Activated naive CD8-positive, alpha-beta T cell (primary cell): ENCODE measurements around the gene ARHGEF4.

Experiments
- H3K27ac Mint-ChIP-seq: one replicate; pipeline ENCODE4 v1.8.0; 2021; ENCODE audit warnings: mixed read lengths
- H3K27me3 Mint-ChIP-seq: one replicate; pipeline ENCODE4 v1.8.0; 2021; ENCODE audit warnings: mixed read lengths
- H3K36me3 Mint-ChIP-seq: one replicate; pipeline ENCODE4 v1.8.0; 2021; ENCODE audit warnings: mixed read lengths
- H3K4me1 Mint-ChIP-seq: one replicate; pipeline ENCODE4 v1.8.0; 2021; ENCODE audit warnings: low read depth, mixed read lengths
- H3K4me3 Mint-ChIP-seq: one replicate; pipeline ENCODE4 v1.8.0; 2021; ENCODE audit warnings: mild to moderate bottlenecking, mixed read lengths
- H3K9me3 Mint-ChIP-seq: one replicate; pipeline ENCODE4 v1.8.0; 2021; ENCODE audit warnings: low read depth, mixed read lengths

The ARHGEF4 gene, protein sequence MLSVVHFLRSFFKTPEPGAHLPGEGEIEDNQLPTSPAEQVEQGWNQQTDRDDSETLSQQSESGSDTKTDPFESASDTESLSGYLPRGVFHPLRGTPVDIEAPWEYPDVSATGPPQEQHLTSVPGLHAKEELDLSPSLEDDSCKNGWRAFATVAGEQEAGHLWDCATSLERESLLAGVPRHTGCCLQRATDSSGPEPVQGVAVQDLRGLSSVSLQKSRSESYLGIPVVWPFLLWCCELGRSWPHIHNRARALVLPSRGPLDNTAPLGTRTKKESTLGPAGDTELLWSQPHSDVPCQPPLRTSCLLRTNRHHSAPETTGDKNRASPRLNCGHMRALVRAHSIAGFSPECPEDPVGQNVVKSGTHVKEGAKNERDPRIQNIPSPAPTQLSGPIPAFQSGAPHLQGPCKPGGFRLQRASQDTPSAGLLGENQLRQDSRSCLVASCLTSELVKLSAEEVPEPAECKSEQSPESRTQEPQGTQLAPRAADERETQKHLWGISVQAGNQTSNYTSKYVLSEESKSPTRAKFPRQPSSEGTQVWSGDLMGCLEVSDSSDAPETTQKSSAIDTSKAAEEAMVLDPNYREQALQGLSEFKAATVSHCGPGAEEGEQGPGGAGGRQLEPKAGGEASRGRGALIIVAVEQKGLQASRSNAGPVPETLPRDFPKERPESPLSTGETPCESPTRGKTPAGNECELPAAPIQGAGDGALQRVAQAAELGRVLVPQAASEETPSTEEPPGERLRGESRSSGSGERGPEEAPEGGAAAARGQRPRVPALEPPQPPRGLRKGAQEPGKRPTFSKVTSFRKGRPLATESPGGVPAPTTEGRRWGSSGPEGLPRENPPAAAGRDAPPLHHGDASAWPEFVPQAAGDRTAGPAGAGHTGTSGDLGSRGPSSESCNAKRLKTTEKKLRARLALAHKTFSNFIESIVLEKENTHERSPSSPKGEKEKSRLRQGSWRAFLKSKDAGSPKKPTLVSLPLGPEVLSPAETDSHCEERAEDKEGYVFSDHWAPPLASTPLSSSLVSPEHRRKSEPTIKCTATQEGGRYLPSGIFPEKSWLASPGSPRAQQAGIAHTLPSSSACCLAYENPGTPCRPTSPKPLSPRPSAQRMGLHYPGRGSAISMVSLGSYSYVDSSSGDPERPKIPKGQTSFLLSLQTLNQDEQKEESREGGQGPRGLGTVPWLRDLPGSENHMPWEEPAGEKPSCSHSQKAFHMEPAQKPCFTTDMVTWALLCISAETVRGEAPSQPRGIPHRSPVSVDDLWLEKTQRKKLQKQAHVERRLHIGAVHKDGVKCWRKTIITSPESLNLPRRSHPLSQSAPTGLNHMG (N-terminal part only)

GRCh38 chr2:130836501-130837174 is at the start of gene ARHGEF4:
Gene ARHGEF4, plus strand, starts transcription at chr2:130836914. Its CDS starts 40 bp downstream, at chr2:130836954.
- no peak within 1 kb of the TSS for H3K27ac Mint-ChIP-seq
- peaks cover 2% of the 10 kb centered on the region for H3K4me1 Mint-ChIP-seq
- H3K4me3 Mint-ChIP-seq: no peak within 1 kb of the TSS
- no peaks in the 10 kb centered on the region for H3K36me3 Mint-ChIP-seq
- no peaks in the 10 kb centered on the region for H3K9me3 Mint-ChIP-seq
- H3K27me3 Mint-ChIP-seq: peaks cover 9% of the 10 kb centered on the region

- Mint-ChIP-seq H3K27ac (no peak overlapping the region), H3K9me3 (no peaks in the 10 kb centered on the region), H3K27me3 (peaks cover 2% of the 10 kb centered on the region), H3K36me3 (no peaks in the 10 kb centered on the region), H3K4me1 (no peaks in the 10 kb centered on the region), H3K4me3 (no peak overlapping the region)
Observed at GRCh38 chr2:130787841-130788240, 48.9 kb upstream of the ARHGEF4 start.

DNA sequence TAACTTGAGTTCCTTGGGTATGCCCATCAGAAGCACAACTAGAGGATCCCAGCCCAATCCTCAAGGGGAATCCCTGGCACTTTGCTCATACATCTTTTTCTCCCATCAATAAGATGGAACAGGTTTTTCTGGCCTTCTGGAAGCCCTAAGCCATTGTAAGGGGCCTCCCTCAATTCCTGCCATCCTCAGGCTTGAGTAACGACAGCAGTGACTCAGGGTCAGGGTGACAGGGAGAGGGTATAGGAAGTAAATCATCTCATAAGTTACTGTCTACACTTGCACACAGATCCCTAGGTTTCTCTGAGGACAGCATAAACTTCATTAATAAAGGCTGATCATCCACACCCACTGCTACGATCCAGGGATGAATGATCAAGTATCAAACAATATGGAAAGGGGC is 46.4 kb upstream of the ARHGEF4 start:
- Mint-ChIP-seq H3K27me3 (peaks cover 8% of the 10 kb centered on the region), H3K9me3 (no peaks in the 10 kb centered on the region), H3K36me3 (no peaks in the 10 kb centered on the region), H3K4me1 (no peaks in the 10 kb centered on the region), H3K4me3 (no peak overlapping the region), H3K27ac (no peak overlapping the region)

DNA sequence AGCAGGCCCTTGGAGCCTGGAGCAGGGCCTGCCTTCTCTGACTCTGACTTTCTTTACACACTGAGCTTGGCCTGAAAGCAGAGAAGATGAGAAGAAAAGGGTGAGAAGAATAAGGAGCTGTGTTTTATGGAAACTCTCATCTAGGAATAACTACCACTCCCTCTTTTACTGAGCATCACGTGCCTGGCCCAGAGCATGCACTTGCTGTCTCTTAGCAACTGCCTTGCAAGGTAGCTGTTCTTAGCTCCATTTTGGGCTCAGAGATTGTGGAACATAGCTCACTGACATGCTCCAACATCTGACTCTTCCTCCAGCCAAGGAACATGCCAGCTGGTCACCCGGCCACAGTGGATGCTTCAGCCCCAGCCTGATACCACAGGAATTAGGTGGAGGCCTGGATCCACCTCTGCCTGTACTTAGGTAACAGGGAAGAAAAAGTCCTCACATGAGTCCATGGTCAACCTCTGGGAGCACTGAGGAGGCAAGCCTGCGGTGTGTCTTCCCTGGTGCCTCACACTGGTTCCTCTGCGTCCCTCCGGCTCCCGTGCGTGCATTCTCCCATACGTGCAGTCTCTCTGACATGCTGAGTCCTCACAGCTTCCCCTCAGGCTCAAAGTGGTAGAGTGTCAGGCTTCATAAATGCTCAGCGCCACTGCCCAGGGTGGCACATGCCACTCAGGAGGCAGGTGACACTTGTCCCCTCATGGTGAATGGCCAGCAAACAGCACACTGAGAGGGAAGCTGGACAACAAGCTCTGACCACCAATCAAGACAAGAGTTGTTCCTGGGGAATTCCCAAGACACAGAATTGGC is 45.7 kb upstream of the ARHGEF4 start:
- H3K9me3 Mint-ChIP-seq: no peaks in the 10 kb centered on the region
- H3K27ac Mint-ChIP-seq: no peak overlapping the region
- peaks cover 8% of the 10 kb centered on the region for H3K27me3 Mint-ChIP-seq
- no peaks in the 10 kb centered on the region for H3K4me1 Mint-ChIP-seq
- no peak overlapping the region for H3K4me3 Mint-ChIP-seq
- H3K36me3 Mint-ChIP-seq: no peaks in the 10 kb centered on the region

- no peak overlapping the region for H3K27ac Mint-ChIP-seq
- no peaks in the 10 kb centered on the region for H3K4me1 Mint-ChIP-seq
- no peaks in the 10 kb centered on the region for H3K9me3 Mint-ChIP-seq
- peaks cover 8% of the 10 kb centered on the region for H3K27me3 Mint-ChIP-seq
- H3K36me3 Mint-ChIP-seq: no peaks in the 10 kb centered on the region
- no peak overlapping the region for H3K4me3 Mint-ChIP-seq
Observed at GRCh38 chr2:130791617-130791939, 45.1 kb upstream of the ARHGEF4 start.

DNA sequence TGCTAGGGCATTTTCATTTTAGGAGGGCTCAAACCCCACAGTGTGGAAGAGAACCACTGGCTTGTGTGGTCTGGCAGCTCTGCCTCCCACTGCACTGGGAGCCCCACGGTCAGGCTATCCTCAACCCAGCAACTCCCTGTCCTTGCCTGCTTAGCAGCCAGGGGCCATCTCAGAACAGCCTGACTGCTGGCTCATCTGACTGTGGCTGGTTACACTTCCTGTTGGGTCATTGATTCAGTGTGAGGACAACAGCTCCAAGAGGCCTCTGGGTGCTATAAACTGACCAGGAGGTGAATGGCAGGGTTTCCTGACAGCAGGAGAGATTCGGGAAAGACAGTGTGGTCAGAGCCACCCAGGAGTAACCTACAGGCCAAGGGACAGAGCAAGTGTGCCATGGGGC is 41.3 kb upstream of the ARHGEF4 start:
- Mint-ChIP-seq H3K27me3 (peaks cover 5% of the 10 kb centered on the region), H3K9me3 (no peaks in the 10 kb centered on the region), H3K36me3 (no peaks in the 10 kb centered on the region), H3K4me3 (no peak overlapping the region), H3K27ac (no peak overlapping the region), H3K4me1 (peaks cover 3% of the 10 kb centered on the region)

GRCh38 chr2:130796290-130796689 is 40.4 kb upstream of the ARHGEF4 start:
- H3K4me1 Mint-ChIP-seq: peaks cover 3% of the 10 kb centered on the region
- no peak overlapping the region for H3K4me3 Mint-ChIP-seq
- peaks cover 5% of the 10 kb centered on the region for H3K27me3 Mint-ChIP-seq
- H3K9me3 Mint-ChIP-seq: no peaks in the 10 kb centered on the region
- no peaks in the 10 kb centered on the region for H3K36me3 Mint-ChIP-seq
- no peak overlapping the region for H3K27ac Mint-ChIP-seq

DNA sequence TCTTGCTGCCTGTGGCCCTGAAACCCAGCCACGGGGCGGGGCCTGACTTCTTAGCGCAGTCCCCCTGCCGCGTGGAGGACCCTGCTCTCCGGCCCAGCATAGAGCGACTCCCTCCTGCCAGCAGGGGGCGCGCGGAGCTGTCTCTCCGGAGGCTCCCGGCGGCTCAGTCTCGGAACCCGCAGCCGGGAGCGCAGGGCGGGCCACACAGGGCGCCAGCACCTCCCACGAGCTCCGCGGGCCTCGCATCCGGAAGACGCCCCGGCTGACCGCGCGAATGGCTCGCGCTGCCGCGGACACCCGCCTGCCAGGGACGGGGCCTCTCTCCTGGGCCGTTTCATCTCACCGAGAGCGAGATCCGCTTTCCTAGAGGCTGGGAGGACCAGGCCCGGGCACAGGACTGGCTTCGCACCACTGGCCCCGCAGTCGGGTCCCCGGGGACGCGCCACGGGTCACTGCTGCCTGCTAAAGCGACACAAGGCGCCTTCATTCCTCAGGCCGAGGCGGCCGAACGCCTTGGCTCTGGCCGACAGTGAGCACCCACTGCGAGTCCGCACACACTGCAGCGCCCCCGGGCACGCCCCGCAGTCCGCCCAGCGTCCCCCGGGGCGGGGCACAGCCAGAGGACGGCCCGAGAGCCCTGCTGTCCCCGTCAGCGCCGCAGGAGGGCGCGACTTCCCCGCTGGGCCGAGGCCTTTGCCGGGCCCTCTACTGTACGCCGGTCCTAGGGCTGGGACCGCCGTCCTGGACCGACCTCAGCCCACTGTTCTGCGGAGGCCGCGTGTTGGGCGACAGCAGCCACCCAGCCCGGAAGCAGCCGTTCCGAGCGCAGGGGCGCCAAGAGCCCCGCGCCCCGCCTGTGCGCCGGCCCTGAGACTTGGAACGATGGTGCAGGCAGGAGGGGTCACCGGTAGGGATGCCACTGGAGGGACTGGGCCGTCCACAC is 39.0 kb upstream of the ARHGEF4 start:
- Mint-ChIP-seq H3K4me3 (peak overlapping the region; percentile 65), H3K36me3 (no peaks in the 10 kb centered on the region), H3K9me3 (no peaks in the 10 kb centered on the region), H3K4me1 (peaks cover 3% of the 10 kb centered on the region), H3K27ac (no peak overlapping the region), H3K27me3 (peaks cover 5% of the 10 kb centered on the region)

- no peaks in the 10 kb centered on the region for H3K27me3 Mint-ChIP-seq
- no peak overlapping the region for H3K27ac Mint-ChIP-seq
- peak overlapping the region; percentile 65 for H3K4me3 Mint-ChIP-seq
- no peaks in the 10 kb centered on the region for H3K36me3 Mint-ChIP-seq
- H3K9me3 Mint-ChIP-seq: no peaks in the 10 kb centered on the region
- peaks cover 3% of the 10 kb centered on the region for H3K4me1 Mint-ChIP-seq
Observed at GRCh38 chr2:130798472-130799218, 38.1 kb upstream of the ARHGEF4 start.

DNA sequence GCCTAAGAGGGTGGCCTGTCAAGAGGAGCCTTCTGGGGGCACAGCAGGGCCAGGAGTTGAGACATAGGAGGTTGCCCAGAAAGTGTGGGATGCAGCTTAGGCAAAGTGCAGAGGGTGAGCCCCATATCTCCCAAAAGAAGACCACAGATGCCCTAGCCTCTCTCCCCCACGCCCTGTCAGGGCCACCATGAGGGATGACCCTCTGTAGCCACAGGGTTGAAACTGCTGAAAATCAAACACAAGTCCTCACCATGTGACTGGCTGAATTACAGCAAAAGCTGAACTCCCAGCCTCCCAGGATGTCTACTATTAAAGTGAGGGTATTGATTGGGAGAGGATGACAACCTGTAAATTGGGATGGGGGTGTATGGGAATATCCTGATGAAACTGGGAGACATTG is 37.4 kb upstream of the ARHGEF4 start:
- no peak overlapping the region for H3K27ac Mint-ChIP-seq
- no peaks in the 10 kb centered on the region for H3K9me3 Mint-ChIP-seq
- H3K4me1 Mint-ChIP-seq: peaks cover 3% of the 10 kb centered on the region
- H3K36me3 Mint-ChIP-seq: no peaks in the 10 kb centered on the region
- H3K4me3 Mint-ChIP-seq: no peak overlapping the region
- no peaks in the 10 kb centered on the region for H3K27me3 Mint-ChIP-seq

DNA sequence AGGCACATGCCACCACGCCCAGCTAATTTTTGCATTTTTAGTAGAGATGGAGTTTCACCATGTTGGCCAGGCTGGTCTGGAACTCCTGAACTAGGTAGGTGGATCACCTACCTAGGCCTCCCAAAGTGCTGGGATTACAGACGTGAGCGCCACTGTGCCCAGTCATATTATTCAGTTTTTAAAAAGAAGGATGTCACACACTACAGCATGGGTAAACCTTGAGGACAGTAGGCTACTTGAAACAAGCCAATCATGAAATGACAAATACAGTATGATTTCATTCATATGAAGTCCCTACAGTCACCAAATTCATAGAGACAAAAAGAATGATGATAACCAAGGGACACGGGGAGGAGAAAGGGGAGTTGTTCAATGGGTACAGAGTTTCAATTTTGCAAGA is 31.1 kb upstream of the ARHGEF4 start:
- Mint-ChIP-seq H3K27ac (no peak overlapping the region), H3K4me3 (no peak overlapping the region), H3K36me3 (no peaks in the 10 kb centered on the region)

GRCh38 chr2:130806370-130806769 is 30.3 kb upstream of the ARHGEF4 start:
- no peaks in the 10 kb centered on the region for H3K9me3 Mint-ChIP-seq
- H3K36me3 Mint-ChIP-seq: no peaks in the 10 kb centered on the region
- H3K27me3 Mint-ChIP-seq: peaks cover 5% of the 10 kb centered on the region
- no peak overlapping the region for H3K4me3 Mint-ChIP-seq
- H3K4me1 Mint-ChIP-seq: peaks cover 7% of the 10 kb centered on the region
- no peak overlapping the region for H3K27ac Mint-ChIP-seq

More for the DNA sequence above, 31.1 kb upstream of the ARHGEF4 start:
- Mint-ChIP-seq H3K9me3 (no peaks in the 10 kb centered on the region), H3K27me3 (peaks cover 5% of the 10 kb centered on the region), H3K4me1 (peaks cover 7% of the 10 kb centered on the region)
